Measurements from ENCODE around the gene STOX1. TPM values are rescaled to one million over a fixed set of nuclear protein-coding genes. Genes with fewer than 3 reads are reported as not detected.
A peak's percentile ranks its signal among the peaks of the same experiment; 100 is the strongest.
"Not testable (repeated sequence)": the region's sequence is repeated elsewhere in the genome, so short reads cannot be mapped to it uniquely, and the experiment has no call there.

STOX1 gene
- total RNA-seq, 3 donors from 2014 or later: 0.35 to 0.98 (median 0.94) TPM

DNA sequence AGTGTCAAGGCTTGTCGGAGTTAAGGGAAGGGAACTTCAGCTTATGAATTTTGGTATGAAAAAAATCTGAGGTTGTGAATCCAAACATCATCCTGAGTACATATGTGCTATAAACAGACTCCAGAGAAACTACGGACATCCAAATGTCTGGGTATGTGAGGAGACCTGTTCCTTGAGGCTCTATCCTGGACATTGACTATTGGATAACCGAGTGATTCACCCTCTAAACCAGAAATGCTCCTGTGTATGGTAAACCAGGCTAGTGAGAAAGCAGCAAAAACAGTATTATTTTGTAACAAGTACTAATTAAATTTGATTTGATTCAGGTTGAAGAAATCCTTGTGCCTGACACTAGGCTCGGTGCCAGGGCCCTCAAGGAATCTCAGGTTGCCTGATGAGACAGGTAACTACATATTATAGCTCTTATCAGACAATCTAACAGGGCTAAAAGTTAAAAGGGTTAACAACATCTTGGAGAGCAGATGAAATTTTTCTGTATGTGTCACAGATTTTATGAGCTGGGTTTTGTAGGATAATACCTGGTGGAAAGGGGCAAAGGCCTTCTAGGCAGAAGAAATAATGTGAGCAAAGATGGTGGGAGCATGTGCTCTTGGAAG, 10.4 kb upstream of the STOX1 start:
- Mint-ChIP-seq H3K4me1 (ENCODE audit: low read depth) (no peaks in the 10 kb centered on the region), H3K27me3 (ENCODE audit: low read depth) (no peaks in the 10 kb centered on the region), H3K4me3 (no peak overlapping the region), H3K36me3 (ENCODE audit: insufficient read depth) (no peaks in the 10 kb centered on the region), H3K9me3 (no peaks in the 10 kb centered on the region)
- ATAC-seq: no peak
- no peak for DNase-seq

DNA sequence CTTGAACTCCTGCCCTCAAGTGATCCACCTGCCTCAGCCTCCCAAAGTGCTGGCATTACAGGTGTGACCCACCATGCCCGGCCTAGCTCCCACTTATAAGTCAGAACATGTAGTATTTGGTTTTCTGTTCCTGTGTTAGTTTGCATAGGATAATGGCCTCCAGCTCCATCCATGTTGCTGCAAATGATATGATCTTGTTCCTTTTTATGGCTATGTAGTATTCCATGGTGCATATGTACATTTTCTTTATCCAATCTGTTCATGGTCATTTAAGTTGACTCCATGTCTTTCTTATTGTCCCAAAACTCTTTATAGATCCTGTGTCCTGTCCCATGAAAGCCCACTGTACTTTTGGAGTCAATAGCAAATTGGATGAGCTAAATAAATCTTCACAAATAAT, 7.0 kb upstream of the STOX1 start:
- H3K36me3 Mint-ChIP-seq (ENCODE audit: insufficient read depth); H3K4me1 Mint-ChIP-seq (ENCODE audit: low read depth); H3K9me3 Mint-ChIP-seq; H3K27me3 Mint-ChIP-seq (ENCODE audit: low read depth); DNase-seq; H3K4me3 Mint-ChIP-seq; ATAC-seq: not testable (repeated sequence)

DNA sequence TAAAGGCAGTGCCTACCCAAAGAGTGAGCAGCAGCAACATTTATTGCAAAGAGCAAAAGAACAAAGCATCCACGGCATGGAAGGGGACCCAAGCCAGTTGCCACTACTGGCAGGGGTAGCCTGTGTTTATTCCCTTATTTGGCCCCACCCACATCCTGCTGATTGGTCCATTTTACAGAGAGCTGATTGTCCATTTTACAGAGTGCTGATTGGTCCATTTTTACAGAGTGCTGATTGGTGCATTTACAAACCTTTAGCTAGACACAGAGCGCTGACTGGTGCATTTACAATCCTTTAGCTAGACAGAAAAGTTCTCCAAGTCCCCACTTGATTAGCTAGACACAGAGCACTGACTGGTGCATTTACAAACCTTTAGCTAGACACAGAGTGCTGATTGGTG, 4.7 kb upstream of the STOX1 start:
- not testable (repeated sequence) for H3K27me3 Mint-ChIP-seq (ENCODE audit: low read depth); H3K9me3 Mint-ChIP-seq; H3K36me3 Mint-ChIP-seq (ENCODE audit: insufficient read depth); ATAC-seq; H3K4me1 Mint-ChIP-seq (ENCODE audit: low read depth); H3K4me3 Mint-ChIP-seq; DNase-seq

DNA sequence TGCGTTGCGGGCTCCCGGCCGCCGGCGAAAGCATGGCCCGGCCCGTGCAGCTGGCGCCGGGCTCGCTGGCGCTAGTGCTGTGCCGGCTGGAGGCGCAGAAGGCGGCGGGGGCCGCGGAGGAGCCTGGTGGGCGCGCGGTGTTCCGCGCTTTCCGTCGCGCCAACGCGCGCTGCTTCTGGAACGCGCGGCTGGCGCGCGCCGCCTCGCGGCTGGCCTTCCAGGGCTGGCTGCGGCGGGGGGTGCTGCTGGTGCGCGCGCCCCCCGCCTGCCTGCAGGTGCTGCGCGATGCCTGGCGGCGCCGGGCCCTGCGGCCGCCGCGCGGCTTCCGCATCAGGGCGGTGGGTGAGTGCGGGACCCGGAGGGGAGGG, 245 bp downstream of the STOX1 start:
- not testable (repeated sequence) for H3K4me3 Mint-ChIP-seq, H3K9me3 Mint-ChIP-seq
- ATAC-seq: peak; percentile 56 to 58

DNA sequence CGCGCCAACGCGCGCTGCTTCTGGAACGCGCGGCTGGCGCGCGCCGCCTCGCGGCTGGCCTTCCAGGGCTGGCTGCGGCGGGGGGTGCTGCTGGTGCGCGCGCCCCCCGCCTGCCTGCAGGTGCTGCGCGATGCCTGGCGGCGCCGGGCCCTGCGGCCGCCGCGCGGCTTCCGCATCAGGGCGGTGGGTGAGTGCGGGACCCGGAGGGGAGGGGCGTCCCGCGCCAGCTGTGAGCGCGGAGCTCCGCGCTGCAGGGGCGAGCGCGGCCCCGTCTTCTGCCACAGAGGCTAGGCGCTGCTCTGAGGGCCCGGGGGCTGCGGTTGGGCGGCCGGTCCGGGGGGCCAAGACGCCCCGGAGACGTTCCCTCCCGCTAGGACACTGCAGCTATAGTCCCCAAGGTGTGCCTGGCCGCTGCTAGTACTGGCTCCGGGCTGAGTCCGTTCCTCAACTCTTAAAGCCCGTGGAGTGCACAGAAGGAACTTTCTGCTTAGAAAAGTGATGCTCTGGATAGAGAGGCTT, 811 bp downstream of the STOX1 start:
- H3K4me1 Mint-ChIP-seq (ENCODE audit: low read depth); DNase-seq; H3K36me3 Mint-ChIP-seq (ENCODE audit: insufficient read depth); H3K27me3 Mint-ChIP-seq (ENCODE audit: low read depth); H3K9me3 Mint-ChIP-seq: not testable (repeated sequence)
- peak; percentile 64 to 70 for ATAC-seq
- peak overlapping the region; percentile 29 for H3K4me3 Mint-ChIP-seq

More for the DNA sequence above, 245 bp downstream of the STOX1 start:
- DNase-seq; H3K36me3 Mint-ChIP-seq (ENCODE audit: insufficient read depth); H3K4me1 Mint-ChIP-seq (ENCODE audit: low read depth); H3K27me3 Mint-ChIP-seq (ENCODE audit: low read depth): not testable (repeated sequence)

DNA sequence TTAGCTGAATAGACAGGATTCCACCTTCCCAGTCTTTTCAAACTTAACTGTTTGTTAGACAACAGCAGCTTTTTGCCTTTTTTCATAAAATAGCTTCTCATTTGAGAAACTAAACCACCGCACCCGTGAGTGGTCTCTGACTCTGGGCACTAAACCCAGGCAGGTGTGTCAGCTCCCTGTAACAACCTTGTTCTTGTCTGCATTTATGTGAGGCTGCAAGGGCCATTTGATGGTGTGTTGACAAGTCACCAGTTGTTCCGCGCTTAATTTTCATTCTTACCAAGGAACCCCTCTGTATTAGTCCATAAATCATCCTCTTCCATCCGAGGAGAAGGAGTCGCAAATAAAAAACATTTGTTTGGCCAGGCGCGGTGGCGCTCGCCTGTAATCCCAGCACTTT, 1.5 kb downstream of the STOX1 start:
- ATAC-seq (no peak), DNase-seq (no peak)
- no peaks in the 10 kb centered on the region for H3K9me3 Mint-ChIP-seq
- H3K4me1 Mint-ChIP-seq (ENCODE audit: low read depth): peaks cover 7% of the 10 kb centered on the region
- no peaks in the 10 kb centered on the region for H3K36me3 Mint-ChIP-seq (ENCODE audit: insufficient read depth)
- peak overlapping the region; percentile 29 for H3K4me3 Mint-ChIP-seq
- peaks cover 6% of the 10 kb centered on the region for H3K27me3 Mint-ChIP-seq (ENCODE audit: low read depth)

DNA sequence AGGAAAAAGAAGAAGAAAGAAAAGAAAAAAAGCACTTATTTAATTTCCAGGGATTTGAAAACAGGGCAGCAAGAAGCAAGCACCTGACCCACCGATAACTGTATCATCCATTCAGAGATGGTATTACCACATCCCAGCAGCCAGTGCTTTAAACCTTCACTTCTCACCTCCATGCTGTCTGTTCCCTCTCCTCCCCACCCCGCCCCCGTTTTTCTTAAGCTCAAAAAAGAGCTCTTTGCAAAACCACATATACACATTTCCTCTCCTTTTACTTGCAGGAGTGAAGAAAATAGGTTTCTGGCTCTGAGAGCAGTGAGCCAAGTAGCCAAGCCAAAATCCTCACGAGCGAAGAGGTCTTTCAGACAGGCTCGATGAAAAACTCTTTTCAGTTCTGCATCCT, 2.2 kb downstream of the STOX1 start:
- peaks cover 7% of the 10 kb centered on the region for H3K4me1 Mint-ChIP-seq (ENCODE audit: low read depth)
- DNase-seq (no peak), ATAC-seq (no peak)
- H3K4me3 Mint-ChIP-seq: no peak overlapping the region
- H3K9me3 Mint-ChIP-seq: no peaks in the 10 kb centered on the region
- H3K36me3 Mint-ChIP-seq (ENCODE audit: insufficient read depth): no peaks in the 10 kb centered on the region
- peaks cover 4% of the 10 kb centered on the region for H3K27me3 Mint-ChIP-seq (ENCODE audit: low read depth)

DNA sequence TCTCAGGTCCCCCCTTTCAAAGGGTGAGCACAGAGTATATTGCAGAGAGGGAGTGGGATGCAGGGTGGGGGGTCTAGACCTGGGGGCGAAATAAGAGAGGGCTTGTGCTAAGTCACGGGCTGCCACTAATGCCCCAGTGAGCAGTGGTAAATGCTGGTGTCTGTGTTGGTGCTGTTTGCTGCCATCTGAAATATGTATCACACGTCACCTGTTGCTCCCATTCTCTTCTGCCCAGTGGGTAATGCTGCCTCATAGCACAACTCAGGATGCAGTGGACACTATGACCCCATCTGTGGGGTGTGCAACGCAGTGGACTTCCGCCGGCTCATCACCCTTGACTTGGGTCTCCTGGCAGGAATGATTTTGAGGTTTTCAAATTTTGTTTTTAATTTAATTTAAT, 2.6 kb downstream of the STOX1 start:
- Mint-ChIP-seq H3K27me3 (ENCODE audit: low read depth) (peaks cover 1% of the 10 kb centered on the region), H3K9me3 (no peaks in the 10 kb centered on the region), H3K36me3 (ENCODE audit: insufficient read depth) (no peaks in the 10 kb centered on the region), H3K4me3 (no peak overlapping the region), H3K4me1 (ENCODE audit: low read depth) (peaks cover 7% of the 10 kb centered on the region)
- DNase-seq (no peak), ATAC-seq (no peak)

DNA sequence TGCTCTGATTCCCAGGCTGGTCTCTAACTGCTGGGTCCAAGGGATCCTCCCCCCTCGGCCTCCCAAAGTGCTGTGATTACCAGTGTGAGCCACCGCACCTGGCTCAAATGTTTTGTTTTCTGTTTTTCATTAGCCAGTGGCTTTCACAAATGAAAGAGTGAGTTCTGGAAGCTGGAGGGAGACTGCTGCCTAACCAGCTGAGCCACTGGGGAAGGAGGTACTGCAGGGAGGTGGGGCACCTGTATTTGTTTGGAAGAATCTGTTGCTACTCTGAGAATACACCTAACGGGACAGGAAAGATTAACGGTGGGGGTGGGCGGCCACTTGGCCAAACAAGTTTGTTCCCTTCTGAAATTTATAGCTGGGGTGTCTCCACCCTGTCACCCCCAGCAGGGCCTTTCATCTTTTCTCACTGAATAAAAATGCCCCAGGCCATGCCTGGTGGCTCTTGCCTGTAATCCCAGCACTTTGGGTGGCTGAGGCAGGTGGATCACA, 4.7 kb downstream of the STOX1 start:
- no peak for ATAC-seq
- H3K4me3 Mint-ChIP-seq: no peak overlapping the region

DNA sequence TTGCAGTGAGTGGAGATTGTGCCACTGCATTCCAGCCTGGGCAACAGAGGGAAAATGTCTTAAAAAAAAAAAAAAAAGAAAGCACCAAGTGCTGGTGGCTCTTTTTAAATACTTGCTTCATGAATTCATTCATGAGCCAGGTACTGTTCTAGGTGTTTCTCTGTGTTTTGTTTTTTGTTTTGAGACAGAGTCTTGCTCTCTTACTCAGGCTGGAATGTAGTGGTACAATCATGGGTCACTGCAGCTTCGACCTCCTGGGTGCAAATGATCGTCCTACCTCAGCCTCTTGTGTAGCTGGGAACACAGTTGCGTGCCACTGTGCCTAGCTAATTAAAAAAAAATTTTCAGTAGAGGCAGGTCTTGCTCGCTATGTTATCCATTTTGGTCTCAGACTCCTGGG, 5.3 kb downstream of the STOX1 start:
- H3K4me1 Mint-ChIP-seq (ENCODE audit: low read depth): peaks cover 4% of the 10 kb centered on the region
- no peak overlapping the region for H3K4me3 Mint-ChIP-seq
- no peaks in the 10 kb centered on the region for H3K36me3 Mint-ChIP-seq (ENCODE audit: insufficient read depth)
- H3K27me3 Mint-ChIP-seq (ENCODE audit: low read depth): no peaks in the 10 kb centered on the region
- no peak for DNase-seq
- no peak for ATAC-seq
- H3K9me3 Mint-ChIP-seq: no peaks in the 10 kb centered on the region

More for the DNA sequence above, 4.7 kb downstream of the STOX1 start:
- Mint-ChIP-seq H3K4me1 (ENCODE audit: low read depth) (peaks cover 4% of the 10 kb centered on the region), H3K27me3 (ENCODE audit: low read depth) (no peaks in the 10 kb centered on the region), H3K9me3 (no peaks in the 10 kb centered on the region), H3K36me3 (ENCODE audit: insufficient read depth) (no peaks in the 10 kb centered on the region)
- DNase-seq: no peak

DNA sequence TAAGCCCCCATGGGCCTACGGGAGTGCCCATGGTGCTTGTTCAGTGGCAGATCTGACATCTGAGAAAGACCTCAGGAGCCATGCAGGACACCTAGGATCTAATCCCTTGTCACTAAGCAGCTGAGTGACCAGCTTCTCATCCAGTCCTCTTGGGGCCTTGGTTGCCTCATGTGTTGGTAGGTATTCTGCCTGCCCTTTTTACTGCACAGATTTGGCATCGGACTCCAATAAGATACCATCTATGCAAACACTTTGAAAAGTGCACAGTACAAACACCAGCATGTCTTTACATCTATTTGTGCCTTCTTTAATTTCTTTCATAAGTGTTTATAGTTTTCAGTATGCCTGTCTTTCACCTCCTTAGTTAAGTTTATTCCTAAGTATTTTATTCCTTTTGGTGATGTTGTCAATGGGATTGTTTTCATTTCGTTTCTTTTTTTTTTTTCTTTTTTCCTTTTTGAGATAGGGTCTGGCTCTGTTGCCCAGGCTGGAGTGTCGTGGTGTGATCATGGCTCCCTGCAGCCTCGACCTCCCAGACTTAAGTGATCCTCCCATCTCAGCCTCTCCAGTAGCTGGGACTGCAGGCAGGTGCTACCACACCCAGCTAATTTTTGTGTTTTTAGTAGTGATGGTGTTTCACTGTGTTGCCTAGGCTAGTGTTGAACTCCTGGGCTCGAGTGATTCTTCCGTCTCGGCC, 10.4 kb downstream of the STOX1 start:
- H3K9me3 Mint-ChIP-seq: no peaks in the 10 kb centered on the region
- ATAC-seq: no peak
- H3K4me1 Mint-ChIP-seq (ENCODE audit: low read depth): no peaks in the 10 kb centered on the region
- H3K36me3 Mint-ChIP-seq (ENCODE audit: insufficient read depth): no peaks in the 10 kb centered on the region
- DNase-seq: no peak
- H3K4me3 Mint-ChIP-seq: no peak overlapping the region
- no peaks in the 10 kb centered on the region for H3K27me3 Mint-ChIP-seq (ENCODE audit: low read depth)

DNA sequence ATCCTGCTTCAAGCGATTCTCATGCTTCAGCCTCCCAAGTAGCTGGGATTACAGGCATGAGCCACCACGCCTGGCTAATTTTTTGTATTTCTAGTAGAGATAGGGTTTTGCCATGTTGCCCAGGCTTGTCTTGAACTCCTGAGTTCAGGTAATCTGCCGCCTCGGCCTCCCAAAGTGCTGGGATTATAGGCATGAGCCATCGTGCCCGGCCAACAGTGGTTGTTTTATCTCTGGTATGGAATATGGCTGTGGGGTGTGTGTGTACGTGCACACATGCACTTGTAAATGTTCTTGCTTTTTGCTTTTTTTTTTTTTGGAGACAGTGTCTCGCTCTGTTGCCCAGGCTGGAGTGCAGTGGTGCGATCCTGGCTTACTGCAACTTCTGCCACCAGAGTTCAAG, 13.3 kb downstream of the STOX1 start:
- H3K4me1 Mint-ChIP-seq (ENCODE audit: low read depth); ATAC-seq; H3K9me3 Mint-ChIP-seq; DNase-seq; H3K4me3 Mint-ChIP-seq; H3K36me3 Mint-ChIP-seq (ENCODE audit: insufficient read depth); H3K27me3 Mint-ChIP-seq (ENCODE audit: low read depth): not testable (repeated sequence)

DNA sequence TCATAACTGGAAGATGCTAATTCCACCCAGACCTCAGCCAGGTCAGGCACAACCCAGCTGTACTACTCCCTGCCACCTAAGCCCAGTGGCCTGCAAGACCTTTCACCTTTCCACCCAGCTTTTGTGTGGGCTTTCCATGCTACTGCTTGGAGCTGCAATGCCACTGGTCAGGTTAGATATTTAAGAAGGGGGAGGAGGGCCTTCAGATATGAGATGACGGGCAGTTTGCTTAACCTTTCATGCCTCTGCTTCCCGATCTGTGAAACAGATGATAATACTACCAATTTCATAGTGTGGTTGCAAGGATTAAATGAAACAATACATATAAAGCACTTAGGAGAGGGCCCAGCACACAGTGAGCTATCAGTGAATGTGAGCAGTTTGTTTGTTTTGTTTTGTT, 20.9 kb downstream of the STOX1 start:
- DNase-seq (no peak), ATAC-seq (no peak)
- Mint-ChIP-seq H3K9me3 (no peaks in the 10 kb centered on the region), H3K27me3 (ENCODE audit: low read depth) (no peaks in the 10 kb centered on the region), H3K4me3 (no peak overlapping the region), H3K4me1 (ENCODE audit: low read depth) (no peaks in the 10 kb centered on the region), H3K36me3 (ENCODE audit: insufficient read depth) (no peaks in the 10 kb centered on the region)

DNA sequence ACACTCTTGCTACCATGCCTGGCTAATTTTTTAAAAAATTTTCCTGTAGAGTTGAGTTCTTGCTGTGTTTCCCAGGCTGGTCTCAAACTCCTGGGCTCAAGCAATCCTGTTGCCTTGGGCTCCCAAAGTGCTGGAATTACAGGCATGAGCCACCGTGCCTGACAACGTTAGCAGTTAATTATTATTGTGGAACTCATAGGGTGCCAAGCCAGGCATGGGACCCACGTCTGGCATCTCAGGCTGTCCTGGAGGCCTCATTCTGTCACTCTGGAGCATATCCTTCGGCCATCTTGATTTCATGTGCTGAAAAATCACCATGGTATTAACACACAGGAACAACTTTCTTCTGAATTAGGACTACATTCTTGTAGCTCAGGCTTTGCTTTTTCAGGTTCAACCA, 21.5 kb downstream of the STOX1 start:
- Mint-ChIP-seq H3K36me3 (ENCODE audit: insufficient read depth) (no peaks in the 10 kb centered on the region), H3K4me3 (no peak overlapping the region), H3K4me1 (ENCODE audit: low read depth) (no peaks in the 10 kb centered on the region), H3K9me3 (no peaks in the 10 kb centered on the region), H3K27me3 (ENCODE audit: low read depth) (no peaks in the 10 kb centered on the region)
- ATAC-seq (no peak), DNase-seq (no peak)

DNA sequence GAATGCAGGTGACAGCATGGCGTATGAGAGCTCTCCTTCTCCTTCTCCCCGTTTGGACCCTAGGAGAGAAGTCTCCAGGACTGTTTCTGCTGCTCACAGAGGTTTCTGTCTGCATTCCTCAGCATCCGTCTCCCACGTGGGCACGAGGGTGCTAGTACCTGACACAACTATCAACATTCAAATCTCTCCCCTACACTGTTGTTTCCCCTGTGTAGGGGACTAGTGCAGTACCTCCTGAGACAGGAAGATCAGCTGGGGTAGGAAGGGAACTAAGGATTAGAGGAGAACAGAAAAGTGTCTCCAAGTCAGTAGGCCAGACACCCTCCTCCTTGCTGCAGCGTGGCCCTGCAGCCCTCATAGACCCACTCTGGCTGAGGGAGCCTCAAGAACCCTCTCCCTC, 29.0 kb downstream of the STOX1 start:
- H3K4me3 Mint-ChIP-seq: no peak overlapping the region
- H3K36me3 Mint-ChIP-seq (ENCODE audit: insufficient read depth): peaks cover 3% of the 10 kb centered on the region
- H3K4me1 Mint-ChIP-seq (ENCODE audit: low read depth): no peaks in the 10 kb centered on the region
- ATAC-seq: no peak
- H3K27me3 Mint-ChIP-seq (ENCODE audit: low read depth): no peaks in the 10 kb centered on the region
- no peak for DNase-seq
- peaks cover 18% of the 10 kb centered on the region for H3K9me3 Mint-ChIP-seq
